Measurements from ENCODE around the gene LRRC23.

LRRC23 gene

DNA sequence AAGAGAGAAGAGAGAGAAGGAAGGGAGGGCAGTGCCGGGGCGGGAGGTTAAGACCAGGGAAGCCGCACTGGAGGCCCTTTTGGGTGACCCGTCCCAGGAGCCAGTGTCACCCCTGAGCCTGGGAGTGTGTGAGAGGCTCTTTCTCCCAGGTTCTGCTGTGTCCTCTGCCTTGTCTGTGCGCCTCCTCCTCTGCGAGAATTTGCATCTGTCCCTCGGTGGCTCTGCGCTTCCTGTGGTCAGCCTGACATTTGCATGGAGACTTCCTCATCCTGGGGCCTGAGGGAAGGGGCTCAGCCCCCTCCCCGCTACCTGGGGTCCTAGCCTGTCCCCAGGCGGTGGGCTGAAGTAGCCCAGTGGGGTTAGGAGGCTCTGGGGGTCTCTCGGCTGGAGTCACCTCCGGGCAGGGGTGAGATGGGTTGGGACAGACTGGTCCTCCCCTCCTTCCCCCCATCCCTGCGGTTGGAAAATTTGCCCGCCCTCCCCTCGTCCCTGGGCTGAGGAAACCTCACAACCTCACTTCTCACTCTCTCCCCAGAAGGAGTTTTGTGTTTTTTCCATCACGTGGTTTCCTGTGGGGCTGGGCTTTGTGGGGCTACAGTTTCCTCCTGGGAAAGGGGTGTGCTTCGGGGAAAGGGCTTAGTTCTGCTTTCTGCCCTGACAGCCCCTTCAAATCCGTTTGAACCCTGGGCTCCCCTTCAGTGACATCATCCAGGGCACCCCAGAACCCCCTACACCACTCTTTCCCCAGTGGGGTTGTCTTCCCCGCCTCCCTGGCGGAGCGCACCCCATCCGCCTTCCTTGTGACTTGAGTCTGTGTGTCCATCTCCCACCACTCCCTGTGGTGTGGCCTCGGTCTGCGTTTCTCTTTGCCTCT is 49.1 kb downstream of the LRRC23 start:
- no peaks in the 10 kb centered on the region for H3K27me3 ChIP-seq (ENCODE audit: control insufficient read depth, insufficient read depth, low read length)
- H3K9me3 ChIP-seq (ENCODE audit: control insufficient read depth, low read depth, low read length), result no peaks in the 10 kb centered on the region
- no peaks in the 10 kb centered on the region for H3K36me3 ChIP-seq (ENCODE audit: control insufficient read depth, low read depth, low read length)
- H3K4me1 ChIP-seq (ENCODE audit: control insufficient read depth, low read depth, low read length), result no peaks in the 10 kb centered on the region
- no peak overlapping the region for H3K27ac ChIP-seq (ENCODE audit: low read length)
- H3K4me3 ChIP-seq (ENCODE audit: low read length), result no peak overlapping the region
- no peak overlapping the region for H3K9ac ChIP-seq (ENCODE audit: low read length)

DNA sequence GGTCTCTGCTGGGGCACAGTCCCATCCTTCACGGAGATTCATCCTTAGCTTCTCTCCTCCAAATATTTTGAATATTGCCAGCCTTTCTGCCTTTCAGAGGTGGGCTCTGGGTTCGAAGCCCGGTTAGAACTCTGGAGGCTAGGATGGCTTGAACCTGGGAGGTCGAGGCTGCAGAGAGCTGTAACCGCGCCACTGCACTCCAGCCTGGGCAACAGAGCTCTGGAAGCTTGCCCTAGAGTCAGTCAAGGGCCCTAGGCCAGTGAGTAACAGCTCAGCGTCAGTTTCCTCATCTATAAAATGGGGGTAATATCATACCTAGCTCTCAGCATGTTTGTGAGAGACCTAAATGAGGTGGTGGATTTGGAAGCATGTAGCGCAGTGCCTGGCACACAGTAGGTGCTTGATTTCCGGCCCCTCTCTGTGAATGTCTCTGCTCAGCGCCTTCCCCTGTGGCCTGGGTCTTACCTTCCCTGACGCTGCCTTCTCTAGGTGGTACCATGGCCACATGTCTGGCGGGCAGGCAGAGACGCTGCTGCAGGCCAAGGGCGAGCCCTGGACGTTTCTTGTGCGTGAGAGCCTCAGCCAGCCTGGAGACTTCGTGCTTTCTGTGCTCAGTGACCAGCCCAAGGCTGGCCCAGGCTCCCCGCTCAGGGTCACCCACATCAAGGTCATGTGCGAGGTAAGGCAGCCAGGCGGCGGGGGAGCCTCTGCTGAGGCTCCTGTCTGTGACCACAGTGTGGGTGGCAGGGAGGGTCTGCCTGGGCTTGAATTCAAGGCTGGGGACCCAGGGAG is 49.9 kb downstream of the LRRC23 start:
- H3K27ac ChIP-seq (ENCODE audit: low read length), result no peak overlapping the region
- H3K4me3 ChIP-seq (ENCODE audit: low read length), result no peak overlapping the region
- H3K9ac ChIP-seq (ENCODE audit: low read length), result no peak overlapping the region
- no peaks in the 10 kb centered on the region for H3K27me3 ChIP-seq (ENCODE audit: control insufficient read depth, insufficient read depth, low read length)
- H3K4me1 ChIP-seq (ENCODE audit: control insufficient read depth, low read depth, low read length), result no peaks in the 10 kb centered on the region
- no peaks in the 10 kb centered on the region for H3K36me3 ChIP-seq (ENCODE audit: control insufficient read depth, low read depth, low read length)
- no peaks in the 10 kb centered on the region for H3K9me3 ChIP-seq (ENCODE audit: control insufficient read depth, low read depth, low read length)

DNA sequence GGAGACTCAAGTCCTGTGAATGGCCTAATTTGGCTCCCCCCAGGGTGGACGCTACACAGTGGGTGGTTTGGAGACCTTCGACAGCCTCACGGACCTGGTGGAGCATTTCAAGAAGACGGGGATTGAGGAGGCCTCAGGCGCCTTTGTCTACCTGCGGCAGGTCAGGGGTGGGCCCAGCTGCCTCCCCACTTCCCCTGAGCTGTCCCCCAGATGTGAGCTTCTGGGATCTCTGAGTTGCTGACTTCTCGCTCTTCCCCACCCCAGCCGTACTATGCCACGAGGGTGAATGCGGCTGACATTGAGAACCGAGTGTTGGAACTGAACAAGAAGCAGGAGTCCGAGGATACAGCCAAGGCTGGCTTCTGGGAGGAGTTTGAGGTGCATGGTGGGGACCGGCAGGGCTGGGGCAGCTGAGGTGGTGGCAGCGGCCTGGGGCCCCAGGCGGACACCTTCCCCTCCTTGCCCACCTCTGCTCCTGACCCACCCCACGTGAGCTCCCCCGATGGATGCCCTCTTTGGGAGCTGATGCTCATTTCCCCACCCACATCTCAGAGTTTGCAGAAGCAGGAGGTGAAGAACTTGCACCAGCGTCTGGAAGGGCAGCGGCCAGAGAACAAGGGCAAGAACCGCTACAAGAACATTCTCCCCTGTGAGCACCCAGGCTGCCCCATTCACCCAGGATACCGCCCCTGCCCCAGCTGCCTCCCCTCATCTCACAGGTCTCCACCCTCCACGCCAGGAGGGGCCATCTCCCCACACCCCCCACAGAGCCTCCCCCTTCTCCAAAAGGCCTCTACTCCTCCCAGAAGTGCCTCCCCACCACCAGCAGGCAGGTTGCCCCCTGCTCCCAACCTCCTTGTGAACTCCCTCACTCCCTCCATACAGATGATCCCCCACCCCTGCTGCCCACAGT is 50.7 kb downstream of the LRRC23 start:
- Histone ChIP-seq H3K4me1 (ENCODE audit: control insufficient read depth, low read depth, low read length) (no peaks in the 10 kb centered on the region), H3K4me3 (ENCODE audit: low read length) (no peak overlapping the region), H3K9ac (ENCODE audit: low read length) (no peak overlapping the region), H3K36me3 (ENCODE audit: control insufficient read depth, low read depth, low read length) (no peaks in the 10 kb centered on the region), H3K27me3 (ENCODE audit: control insufficient read depth, insufficient read depth, low read length) (no peaks in the 10 kb centered on the region), H3K27ac (ENCODE audit: low read length) (no peak overlapping the region), H3K9me3 (ENCODE audit: control insufficient read depth, low read depth, low read length) (no peaks in the 10 kb centered on the region)

- Histone ChIP-seq H3K27ac (ENCODE audit: low read length) (no peak overlapping the region), H3K9ac (ENCODE audit: low read length) (no peak overlapping the region), H3K27me3 (ENCODE audit: control insufficient read depth, insufficient read depth, low read length) (no peaks in the 10 kb centered on the region), H3K4me3 (ENCODE audit: low read length) (no peak overlapping the region), H3K4me1 (ENCODE audit: control insufficient read depth, low read depth, low read length) (peaks cover 5% of the 10 kb centered on the region), H3K9me3 (ENCODE audit: control insufficient read depth, low read depth, low read length) (no peaks in the 10 kb centered on the region), H3K36me3 (ENCODE audit: control insufficient read depth, low read depth, low read length) (no peaks in the 10 kb centered on the region)
These were observed 51.6 kb downstream of the LRRC23 start for GRCh38 chr12:6956021-6956727.

DNA sequence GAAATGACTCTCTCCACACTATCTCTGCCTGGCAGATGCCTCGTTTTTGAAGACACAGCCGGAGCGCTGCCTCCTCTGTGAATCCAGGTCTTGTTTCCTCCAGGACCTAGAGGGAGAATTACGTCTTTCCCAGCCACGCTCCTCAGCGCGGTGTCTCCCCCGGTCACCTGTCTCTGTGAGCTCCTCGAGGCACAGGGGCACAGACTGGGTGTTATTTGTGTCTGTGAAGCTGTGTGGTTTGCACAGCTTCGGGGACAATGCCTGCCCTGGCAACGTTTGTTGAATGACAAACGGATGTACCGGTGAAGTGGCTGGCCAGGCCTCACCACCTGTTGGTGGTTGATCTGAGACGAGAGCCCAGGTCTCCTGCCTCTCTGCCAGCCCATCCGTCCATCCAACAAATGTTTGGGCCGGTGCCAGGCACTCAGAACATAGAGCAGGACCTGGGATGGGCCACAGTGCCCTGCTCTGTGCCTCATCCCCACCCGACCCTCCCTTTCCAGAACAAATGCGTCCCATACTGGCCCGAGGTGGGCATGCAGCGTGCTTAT is 52.6 kb downstream of the LRRC23 start:
- Histone ChIP-seq H3K9ac (ENCODE audit: low read length) (no peak overlapping the region), H3K27me3 (ENCODE audit: control insufficient read depth, insufficient read depth, low read length) (no peaks in the 10 kb centered on the region), H3K4me3 (ENCODE audit: low read length) (no peak overlapping the region), H3K9me3 (ENCODE audit: control insufficient read depth, low read depth, low read length) (no peaks in the 10 kb centered on the region), H3K27ac (ENCODE audit: low read length) (no peak overlapping the region), H3K4me1 (ENCODE audit: control insufficient read depth, low read depth, low read length) (peaks cover 14% of the 10 kb centered on the region), H3K36me3 (ENCODE audit: control insufficient read depth, low read depth, low read length) (no peaks in the 10 kb centered on the region)

DNA sequence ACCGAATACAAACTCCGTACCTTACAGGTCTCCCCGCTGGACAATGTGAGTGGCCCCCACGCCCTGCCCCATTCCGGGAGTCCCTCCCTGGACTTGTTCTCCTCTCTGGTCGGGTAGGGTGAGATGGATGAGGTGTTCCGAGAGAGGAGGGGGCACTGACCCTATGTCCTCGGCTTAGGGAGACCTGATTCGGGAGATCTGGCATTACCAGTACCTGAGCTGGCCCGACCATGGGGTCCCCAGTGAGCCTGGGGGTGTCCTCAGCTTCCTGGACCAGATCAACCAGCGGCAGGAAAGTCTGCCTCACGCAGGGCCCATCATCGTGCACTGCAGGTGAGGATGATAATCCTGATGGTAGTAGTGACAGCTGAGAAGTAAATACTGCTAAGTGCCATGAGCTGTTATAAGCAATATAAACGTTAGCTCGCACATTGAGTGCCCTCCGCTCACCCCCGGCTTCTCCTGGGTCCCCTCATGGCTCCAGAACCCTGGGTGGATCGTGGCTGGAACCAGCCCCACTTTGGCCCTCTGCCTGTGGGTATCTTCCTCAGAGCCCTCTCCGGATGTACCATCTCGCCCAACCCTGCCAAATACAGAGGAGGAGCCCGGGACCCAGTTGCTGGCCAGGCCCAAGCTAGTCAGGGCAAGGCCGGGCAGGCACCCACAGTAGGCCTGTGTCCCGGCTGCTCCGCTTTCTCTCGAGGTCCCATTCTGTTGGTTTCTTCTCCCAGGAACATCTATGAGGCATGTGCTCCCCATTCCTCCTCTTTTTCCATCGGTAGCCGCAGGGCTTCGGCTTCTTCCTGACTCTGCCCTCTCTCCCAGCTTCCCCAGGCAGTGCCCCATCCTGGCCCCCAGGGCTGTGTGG is 53.4 kb downstream of the LRRC23 start:
- Histone ChIP-seq H3K27me3 (ENCODE audit: control insufficient read depth, insufficient read depth, low read length) (no peaks in the 10 kb centered on the region), H3K4me3 (ENCODE audit: low read length) (no peak overlapping the region), H3K4me1 (ENCODE audit: control insufficient read depth, low read depth, low read length) (peaks cover 19% of the 10 kb centered on the region), H3K9ac (ENCODE audit: low read length) (no peak overlapping the region), H3K36me3 (ENCODE audit: control insufficient read depth, low read depth, low read length) (no peaks in the 10 kb centered on the region), H3K27ac (ENCODE audit: low read length) (no peak overlapping the region), H3K9me3 (ENCODE audit: control insufficient read depth, low read depth, low read length) (no peaks in the 10 kb centered on the region)

DNA sequence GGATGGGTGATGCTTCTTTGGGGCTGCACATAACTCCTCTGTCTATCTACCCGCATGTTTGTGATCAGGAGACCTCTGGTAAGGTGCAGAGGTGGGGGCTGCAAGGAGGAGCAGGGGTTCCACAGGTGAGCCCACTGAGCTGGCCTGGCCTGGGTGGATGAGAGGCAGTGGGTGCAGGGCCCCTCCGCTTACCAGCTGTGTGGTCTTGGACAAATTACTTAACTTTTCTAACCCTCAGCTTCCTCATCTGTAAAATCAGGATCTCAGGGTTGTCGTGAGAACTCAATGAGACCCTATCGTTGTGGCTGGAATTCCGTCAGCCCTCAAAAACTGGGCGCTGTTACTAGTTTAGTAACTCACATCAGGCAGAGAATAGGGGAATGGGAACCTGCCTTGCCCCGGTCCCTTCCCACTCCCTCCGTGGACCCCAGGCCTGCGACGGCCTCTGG is 54.0 kb downstream of the LRRC23 start:
- Histone ChIP-seq H3K4me3 (ENCODE audit: low read length) (no peak overlapping the region), H3K36me3 (ENCODE audit: control insufficient read depth, low read depth, low read length) (no peaks in the 10 kb centered on the region), H3K4me1 (ENCODE audit: control insufficient read depth, low read depth, low read length) (peaks cover 19% of the 10 kb centered on the region), H3K27ac (ENCODE audit: low read length) (no peak overlapping the region), H3K9ac (ENCODE audit: low read length) (no peak overlapping the region), H3K9me3 (ENCODE audit: control insufficient read depth, low read depth, low read length) (no peaks in the 10 kb centered on the region), H3K27me3 (ENCODE audit: control insufficient read depth, insufficient read depth, low read length) (no peaks in the 10 kb centered on the region)

DNA sequence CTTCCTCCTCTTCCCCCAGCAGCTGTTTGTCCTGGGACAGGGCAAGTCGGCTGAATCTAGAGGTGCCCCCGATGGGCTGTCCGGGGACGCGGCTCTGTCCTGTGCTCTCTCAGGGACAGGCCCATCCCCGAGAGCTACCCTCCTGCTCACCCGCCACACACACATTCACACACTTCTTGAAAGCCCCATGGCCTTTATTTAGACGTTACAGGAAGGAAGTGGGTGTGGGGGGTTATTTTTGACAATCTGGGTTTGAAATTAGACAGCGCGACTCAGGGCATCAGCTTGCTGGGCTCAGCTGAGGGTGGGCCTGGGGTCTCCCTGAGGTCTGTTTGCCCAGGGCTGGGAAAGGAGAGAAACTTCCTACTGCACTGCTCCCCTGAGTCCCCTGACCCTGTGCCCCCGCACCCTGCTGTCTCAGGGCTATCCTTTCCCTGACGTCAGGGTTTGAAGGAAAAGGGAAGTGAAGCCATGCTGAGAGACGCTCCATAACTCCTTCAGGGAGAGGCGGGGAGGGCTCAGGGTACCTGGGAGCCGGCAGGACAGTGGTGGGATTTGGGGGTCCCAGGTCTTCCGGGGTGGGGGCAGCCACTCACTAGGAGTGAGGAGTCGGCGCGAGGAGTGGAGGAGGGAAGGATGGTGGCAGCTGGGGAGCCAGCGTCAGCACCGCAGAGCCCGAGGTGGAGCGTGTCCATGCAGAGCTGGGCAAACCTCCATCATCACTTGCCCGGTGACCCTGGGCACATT is 54.6 kb downstream of the LRRC23 start:
- no peaks in the 10 kb centered on the region for H3K27me3 ChIP-seq (ENCODE audit: control insufficient read depth, insufficient read depth, low read length)
- H3K4me3 ChIP-seq (ENCODE audit: low read length), result no peak overlapping the region
- H3K4me1 ChIP-seq (ENCODE audit: control insufficient read depth, low read depth, low read length), result peaks cover 21% of the 10 kb centered on the region
- peaks cover 2% of the 10 kb centered on the region for H3K36me3 ChIP-seq (ENCODE audit: control insufficient read depth, low read depth, low read length)
- H3K9me3 ChIP-seq (ENCODE audit: control insufficient read depth, low read depth, low read length), result no peaks in the 10 kb centered on the region
- no peak overlapping the region for H3K27ac ChIP-seq (ENCODE audit: low read length)
- H3K9ac ChIP-seq (ENCODE audit: low read length), result no peak overlapping the region

GRCh38 chr12:6959805-6960592 is 55.4 kb downstream of the LRRC23 start:
- Histone ChIP-seq H3K36me3 (ENCODE audit: control insufficient read depth, low read depth, low read length) (peaks cover 8% of the 10 kb centered on the region), H3K9me3 (ENCODE audit: control insufficient read depth, low read depth, low read length) (no peaks in the 10 kb centered on the region), H3K9ac (ENCODE audit: low read length) (no peak overlapping the region), H3K4me1 (ENCODE audit: control insufficient read depth, low read depth, low read length) (peaks cover 22% of the 10 kb centered on the region), H3K27me3 (ENCODE audit: control insufficient read depth, insufficient read depth, low read length) (no peaks in the 10 kb centered on the region), H3K27ac (ENCODE audit: low read length) (no peak overlapping the region), H3K4me3 (ENCODE audit: low read length) (no peak overlapping the region)
